ENCODE results near the gene PTMS. TPM values are rescaled to one million over a fixed set of nuclear protein-coding genes. Genes with fewer than 3 reads are reported as not detected.

Gene PTMS
- total and polyA plus RNA-seq, 2 of the 13 experiments (the other 11 are each of a cell fraction or from before 2014, with no cell fraction given) = 40.5 to 82.4 TPM

DNA sequence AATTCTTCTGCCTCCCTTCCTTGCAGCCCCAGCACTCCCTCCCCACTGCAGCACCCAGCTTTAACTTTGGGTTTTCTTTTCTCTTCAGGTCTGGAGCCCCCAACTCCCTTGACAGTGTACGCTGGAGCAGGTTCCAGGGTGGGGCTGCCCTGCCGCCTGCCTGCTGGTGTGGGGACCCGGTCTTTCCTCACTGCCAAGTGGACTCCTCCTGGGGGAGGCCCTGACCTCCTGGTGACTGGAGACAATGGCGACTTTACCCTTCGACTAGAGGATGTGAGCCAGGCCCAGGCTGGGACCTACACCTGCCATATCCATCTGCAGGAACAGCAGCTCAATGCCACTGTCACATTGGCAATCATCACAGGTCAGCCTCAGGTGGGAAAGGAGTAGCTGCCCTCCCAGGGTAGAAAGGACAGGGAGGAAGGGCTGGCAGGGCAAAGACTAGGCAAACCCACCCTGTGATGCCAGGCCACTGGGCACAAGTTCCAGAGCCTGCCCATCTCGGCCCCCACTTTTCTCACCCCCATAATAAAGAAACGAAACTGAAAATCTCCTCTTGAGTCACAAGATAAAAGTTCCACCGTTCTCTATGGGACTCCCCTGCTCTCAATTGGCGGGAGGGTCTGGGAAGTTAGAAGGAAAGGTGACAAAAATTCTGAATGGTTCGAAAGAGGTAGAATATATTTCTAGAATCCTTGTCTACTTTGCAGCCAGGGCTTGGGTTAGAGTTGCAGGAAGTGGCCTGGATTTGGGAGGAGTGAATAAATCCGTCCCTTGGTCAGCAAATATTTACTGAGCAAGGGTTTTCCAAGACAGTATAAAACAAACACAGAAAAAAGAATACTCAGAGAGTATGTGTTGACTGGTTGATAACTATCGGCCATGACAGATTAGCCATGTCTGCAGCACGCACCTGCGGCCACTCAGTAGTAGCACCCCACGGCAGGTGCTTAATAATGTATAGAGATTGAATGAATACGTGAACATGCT lies 9.3 kb downstream of the PTMS start (continued):
- TF ChIP-seq BRCA1 (CRISPR knock-in tag; IDR thresholded peaks at IDR 0.05) = 0 out of 2 replicates have a peak, but pooled peaks have one; percentile 43
- no peak for TF ChIP-seq ZBTB7A (CRISPR knock-in tag; IDR thresholded peaks at IDR 0.05)
- TF ChIP-seq PAWR (CRISPR knock-in tag; IDR thresholded peaks at IDR 0.05; ENCODE audit: borderline replicate concordance) = no peak
- 0 out of 2 replicates have a peak, but pooled peaks have one; percentile 48 for TF ChIP-seq ZSCAN9 (CRISPR knock-in tag; IDR thresholded peaks at IDR 0.05; ENCODE audit: borderline replicate concordance)
- 0 out of 2 replicates have a peak, but pooled peaks have one; percentile 19 for TF ChIP-seq ZMYM4 (CRISPR knock-in tag; IDR thresholded peaks at IDR 0.05)
- peak; percentile 58; the same call in 1 of the 2 replicates for TF ChIP-seq KLF12 (CRISPR knock-in tag; IDR thresholded peaks at IDR 0.05; ENCODE audit: borderline replicate concordance)
- 0 out of 2 replicates have a peak, but pooled peaks have one; percentile 31 for TF ChIP-seq ZSCAN29 (CRISPR knock-in tag; conservative IDR thresholded peaks at IDR 0.05)
- TF ChIP-seq, protein P1, sequence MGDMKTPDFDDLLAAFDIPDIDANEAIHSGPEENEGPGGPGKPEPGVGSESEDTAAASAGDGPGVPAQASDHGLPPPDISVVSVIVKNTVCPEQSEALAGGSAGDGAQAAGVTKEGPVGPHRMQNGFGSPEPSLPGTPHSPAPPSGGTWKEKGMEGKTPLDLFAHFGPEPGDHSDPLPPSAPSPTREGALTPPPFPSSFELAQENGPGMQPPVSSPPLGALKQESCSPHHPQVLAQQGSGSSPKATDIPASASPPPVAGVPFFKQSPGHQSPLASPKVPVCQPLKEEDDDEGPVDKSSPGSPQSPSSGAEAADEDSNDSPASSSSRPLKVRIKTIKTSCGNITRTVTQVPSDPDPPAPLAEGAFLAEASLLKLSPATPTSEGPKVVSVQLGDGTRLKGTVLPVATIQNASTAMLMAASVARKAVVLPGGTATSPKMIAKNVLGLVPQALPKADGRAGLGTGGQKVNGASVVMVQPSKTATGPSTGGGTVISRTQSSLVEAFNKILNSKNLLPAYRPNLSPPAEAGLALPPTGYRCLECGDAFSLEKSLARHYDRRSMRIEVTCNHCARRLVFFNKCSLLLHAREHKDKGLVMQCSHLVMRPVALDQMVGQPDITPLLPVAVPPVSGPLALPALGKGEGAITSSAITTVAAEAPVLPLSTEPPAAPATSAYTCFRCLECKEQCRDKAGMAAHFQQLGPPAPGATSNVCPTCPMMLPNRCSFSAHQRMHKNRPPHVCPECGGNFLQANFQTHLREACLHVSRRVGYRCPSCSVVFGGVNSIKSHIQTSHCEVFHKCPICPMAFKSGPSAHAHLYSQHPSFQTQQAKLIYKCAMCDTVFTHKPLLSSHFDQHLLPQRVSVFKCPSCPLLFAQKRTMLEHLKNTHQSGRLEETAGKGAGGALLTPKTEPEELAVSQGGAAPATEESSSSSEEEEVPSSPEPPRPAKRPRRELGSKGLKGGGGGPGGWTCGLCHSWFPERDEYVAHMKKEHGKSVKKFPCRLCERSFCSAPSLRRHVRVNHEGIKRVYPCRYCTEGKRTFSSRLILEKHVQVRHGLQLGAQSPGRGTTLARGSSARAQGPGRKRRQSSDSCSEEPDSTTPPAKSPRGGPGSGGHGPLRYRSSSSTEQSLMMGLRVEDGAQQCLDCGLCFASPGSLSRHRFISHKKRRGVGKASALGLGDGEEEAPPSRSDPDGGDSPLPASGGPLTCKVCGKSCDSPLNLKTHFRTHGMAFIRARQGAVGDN (CRISPR knock-in tag; IDR thresholded peaks at IDR 0.05) = peak; percentile 61
- TF ChIP-seq, protein P2, sequence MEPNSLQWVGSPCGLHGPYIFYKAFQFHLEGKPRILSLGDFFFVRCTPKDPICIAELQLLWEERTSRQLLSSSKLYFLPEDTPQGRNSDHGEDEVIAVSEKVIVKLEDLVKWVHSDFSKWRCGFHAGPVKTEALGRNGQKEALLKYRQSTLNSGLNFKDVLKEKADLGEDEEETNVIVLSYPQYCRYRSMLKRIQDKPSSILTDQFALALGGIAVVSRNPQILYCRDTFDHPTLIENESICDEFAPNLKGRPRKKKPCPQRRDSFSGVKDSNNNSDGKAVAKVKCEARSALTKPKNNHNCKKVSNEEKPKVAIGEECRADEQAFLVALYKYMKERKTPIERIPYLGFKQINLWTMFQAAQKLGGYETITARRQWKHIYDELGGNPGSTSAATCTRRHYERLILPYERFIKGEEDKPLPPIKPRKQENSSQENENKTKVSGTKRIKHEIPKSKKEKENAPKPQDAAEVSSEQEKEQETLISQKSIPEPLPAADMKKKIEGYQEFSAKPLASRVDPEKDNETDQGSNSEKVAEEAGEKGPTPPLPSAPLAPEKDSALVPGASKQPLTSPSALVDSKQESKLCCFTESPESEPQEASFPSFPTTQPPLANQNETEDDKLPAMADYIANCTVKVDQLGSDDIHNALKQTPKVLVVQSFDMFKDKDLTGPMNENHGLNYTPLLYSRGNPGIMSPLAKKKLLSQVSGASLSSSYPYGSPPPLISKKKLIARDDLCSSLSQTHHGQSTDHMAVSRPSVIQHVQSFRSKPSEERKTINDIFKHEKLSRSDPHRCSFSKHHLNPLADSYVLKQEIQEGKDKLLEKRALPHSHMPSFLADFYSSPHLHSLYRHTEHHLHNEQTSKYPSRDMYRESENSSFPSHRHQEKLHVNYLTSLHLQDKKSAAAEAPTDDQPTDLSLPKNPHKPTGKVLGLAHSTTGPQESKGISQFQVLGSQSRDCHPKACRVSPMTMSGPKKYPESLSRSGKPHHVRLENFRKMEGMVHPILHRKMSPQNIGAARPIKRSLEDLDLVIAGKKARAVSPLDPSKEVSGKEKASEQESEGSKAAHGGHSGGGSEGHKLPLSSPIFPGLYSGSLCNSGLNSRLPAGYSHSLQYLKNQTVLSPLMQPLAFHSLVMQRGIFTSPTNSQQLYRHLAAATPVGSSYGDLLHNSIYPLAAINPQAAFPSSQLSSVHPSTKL (CRISPR knock-in tag; IDR thresholded peaks at IDR 0.05) = peak; percentile 95
- TF ChIP-seq RFX3 (CRISPR knock-in tag; IDR thresholded peaks at IDR 0.05) = no peak
- TF ChIP-seq MAFK (conservative IDR thresholded peaks at IDR 0.05 in 1 of 2, IDR thresholded peaks at IDR 0.05 in 1 of 2; ENCODE audit: low read length in 2 of 2) = peak; percentile 34 to 68; a peak in 2 of 4 replicates
- TF ChIP-seq SIX1 (CRISPR knock-in tag; IDR thresholded peaks at IDR 0.05; ENCODE audit: borderline replicate concordance) = peak; percentile 76; the same call in 1 of the 2 replicates
- TF ChIP-seq HOXA7 (CRISPR knock-in tag; IDR thresholded peaks at IDR 0.05) = no peak
- TF ChIP-seq, protein P3, sequence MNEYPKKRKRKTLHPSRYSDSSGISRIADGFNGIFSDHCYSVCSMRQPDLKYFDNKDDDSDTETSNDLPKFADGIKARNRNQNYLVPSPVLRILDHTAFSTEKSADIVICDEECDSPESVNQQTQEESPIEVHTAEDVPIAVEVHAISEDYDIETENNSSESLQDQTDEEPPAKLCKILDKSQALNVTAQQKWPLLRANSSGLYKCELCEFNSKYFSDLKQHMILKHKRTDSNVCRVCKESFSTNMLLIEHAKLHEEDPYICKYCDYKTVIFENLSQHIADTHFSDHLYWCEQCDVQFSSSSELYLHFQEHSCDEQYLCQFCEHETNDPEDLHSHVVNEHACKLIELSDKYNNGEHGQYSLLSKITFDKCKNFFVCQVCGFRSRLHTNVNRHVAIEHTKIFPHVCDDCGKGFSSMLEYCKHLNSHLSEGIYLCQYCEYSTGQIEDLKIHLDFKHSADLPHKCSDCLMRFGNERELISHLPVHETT (CRISPR knock-in tag; conservative IDR thresholded peaks at IDR 0.05) = no peak
- TF ChIP-seq, protein P4, sequence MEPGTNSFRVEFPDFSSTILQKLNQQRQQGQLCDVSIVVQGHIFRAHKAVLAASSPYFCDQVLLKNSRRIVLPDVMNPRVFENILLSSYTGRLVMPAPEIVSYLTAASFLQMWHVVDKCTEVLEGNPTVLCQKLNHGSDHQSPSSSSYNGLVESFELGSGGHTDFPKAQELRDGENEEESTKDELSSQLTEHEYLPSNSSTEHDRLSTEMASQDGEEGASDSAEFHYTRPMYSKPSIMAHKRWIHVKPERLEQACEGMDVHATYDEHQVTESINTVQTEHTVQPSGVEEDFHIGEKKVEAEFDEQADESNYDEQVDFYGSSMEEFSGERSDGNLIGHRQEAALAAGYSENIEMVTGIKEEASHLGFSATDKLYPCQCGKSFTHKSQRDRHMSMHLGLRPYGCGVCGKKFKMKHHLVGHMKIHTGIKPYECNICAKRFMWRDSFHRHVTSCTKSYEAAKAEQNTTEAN (CRISPR knock-in tag; conservative IDR thresholded peaks at IDR 0.05) = 0 out of 2 replicates have a peak, but pooled peaks have one; percentile 39
- TF ChIP-seq SMARCE1 (IDR thresholded peaks at IDR 0.05; ENCODE audit: borderline replicate concordance) = no peak

Data from HepG2 (cell line).